ENCODE results near the gene ANXA11. TPM values are rescaled to one million over a fixed set of nuclear protein-coding genes. Genes with fewer than 3 reads are reported as not detected.
A peak's percentile ranks its signal among the peaks of the same experiment; 100 is the strongest.

ANXA11 gene
- total RNA-seq, 1 experiment from 2014 or later = 241 TPM

DNA sequence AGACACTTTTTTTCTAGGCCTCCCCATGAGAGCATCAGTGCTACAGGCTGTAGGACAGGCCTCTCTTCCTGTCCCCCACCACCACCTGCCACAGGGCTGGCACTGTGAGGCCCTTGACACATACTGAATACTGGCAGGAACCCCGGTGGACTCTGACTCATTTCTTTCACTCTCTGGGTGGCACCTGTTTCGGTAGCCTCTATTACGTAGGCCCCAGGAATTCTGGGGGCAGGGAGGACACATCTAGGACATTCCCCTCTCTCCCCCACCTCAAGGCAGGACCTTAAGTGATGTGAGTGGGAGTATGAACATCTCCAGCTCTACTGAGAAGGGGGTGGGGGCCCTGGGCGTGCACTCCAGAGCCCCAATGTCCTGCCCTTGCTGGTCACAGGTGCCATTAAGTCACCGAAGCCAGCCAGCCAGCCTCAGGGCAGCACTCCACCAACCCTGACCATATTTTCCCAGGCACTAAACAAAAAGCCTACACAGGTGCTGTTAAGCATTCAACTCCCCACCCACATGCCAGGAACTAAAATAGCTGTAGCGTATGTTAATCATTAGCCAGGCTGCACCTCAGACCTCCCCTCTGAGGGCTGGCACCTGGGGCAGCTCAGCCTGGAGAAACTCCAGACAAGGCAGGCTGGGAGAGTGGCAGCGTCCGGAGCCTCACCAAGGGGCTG lies 8.9 kb downstream of the ANXA11 start:
- Histone ChIP-seq H3K4me3 (ENCODE audit: low read depth in 2 of 2, low read length in 2 of 2) (no peak overlapping the region), H3K4me1 (ENCODE audit: control insufficient read depth, insufficient read depth, low read length) (peaks cover 38% of the 10 kb centered on the region)
- ATAC-seq = no peak; the same call in 1 of the 2 replicates

DNA sequence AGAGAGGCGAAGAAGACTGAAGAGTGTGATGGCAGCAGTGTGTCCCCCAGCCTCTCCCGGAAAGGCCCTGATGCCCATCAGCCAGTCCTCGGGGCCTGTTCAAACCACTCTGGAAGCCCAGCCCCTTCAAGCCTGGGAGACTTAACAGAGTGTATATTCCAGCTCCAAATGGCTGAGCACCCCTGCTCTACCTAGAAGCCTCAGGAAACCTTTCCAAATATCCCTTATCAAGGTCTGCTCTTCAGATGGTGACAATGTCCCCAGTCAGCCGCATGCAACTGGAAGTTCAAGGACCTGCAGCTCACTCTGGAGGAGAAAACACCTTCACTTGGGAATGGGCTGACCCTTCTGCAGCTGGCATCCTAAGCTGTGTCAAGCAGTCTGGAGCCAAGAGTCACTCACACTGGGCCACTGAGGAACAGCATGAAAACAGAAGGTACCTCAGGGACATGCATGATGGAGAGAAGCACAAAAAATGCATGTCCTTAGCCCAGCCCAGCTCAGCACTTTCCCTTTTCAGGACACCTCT lies 10.2 kb downstream of the ANXA11 start:
- H3K4me1 ChIP-seq (ENCODE audit: control insufficient read depth, insufficient read depth, low read length) = peaks cover 32% of the 10 kb centered on the region
- ATAC-seq = peak; percentile 31
- no peak overlapping the region for H3K4me3 ChIP-seq (ENCODE audit: low read depth in 2 of 2, low read length in 2 of 2)
- no peak for TF ChIP-seq POLR2AphosphoS5 (IDR thresholded peaks at IDR 0.05; ENCODE audit: low read depth, low read length)
- TF ChIP-seq, protein P1, sequence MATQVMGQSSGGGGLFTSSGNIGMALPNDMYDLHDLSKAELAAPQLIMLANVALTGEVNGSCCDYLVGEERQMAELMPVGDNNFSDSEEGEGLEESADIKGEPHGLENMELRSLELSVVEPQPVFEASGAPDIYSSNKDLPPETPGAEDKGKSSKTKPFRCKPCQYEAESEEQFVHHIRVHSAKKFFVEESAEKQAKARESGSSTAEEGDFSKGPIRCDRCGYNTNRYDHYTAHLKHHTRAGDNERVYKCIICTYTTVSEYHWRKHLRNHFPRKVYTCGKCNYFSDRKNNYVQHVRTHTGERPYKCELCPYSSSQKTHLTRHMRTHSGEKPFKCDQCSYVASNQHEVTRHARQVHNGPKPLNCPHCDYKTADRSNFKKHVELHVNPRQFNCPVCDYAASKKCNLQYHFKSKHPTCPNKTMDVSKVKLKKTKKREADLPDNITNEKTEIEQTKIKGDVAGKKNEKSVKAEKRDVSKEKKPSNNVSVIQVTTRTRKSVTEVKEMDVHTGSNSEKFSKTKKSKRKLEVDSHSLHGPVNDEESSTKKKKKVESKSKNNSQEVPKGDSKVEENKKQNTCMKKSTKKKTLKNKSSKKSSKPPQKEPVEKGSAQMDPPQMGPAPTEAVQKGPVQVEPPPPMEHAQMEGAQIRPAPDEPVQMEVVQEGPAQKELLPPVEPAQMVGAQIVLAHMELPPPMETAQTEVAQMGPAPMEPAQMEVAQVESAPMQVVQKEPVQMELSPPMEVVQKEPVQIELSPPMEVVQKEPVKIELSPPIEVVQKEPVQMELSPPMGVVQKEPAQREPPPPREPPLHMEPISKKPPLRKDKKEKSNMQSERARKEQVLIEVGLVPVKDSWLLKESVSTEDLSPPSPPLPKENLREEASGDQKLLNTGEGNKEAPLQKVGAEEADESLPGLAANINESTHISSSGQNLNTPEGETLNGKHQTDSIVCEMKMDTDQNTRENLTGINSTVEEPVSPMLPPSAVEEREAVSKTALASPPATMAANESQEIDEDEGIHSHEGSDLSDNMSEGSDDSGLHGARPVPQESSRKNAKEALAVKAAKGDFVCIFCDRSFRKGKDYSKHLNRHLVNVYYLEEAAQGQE (IDR thresholded peaks at IDR 0.05; ENCODE audit: insufficient read depth in 1 of 2, low read depth in 2 of 2, low read length in 1 of 2) = no peak
- no peak for TF ChIP-seq TCF7L2 (IDR thresholded peaks at IDR 0.05; ENCODE audit: low read depth, low read length)
- TF ChIP-seq SIN3A (IDR thresholded peaks at IDR 0.05; ENCODE audit: borderline replicate concordance, insufficient read depth, low read depth, low read length) = no peak
- TF ChIP-seq, protein P2, sequence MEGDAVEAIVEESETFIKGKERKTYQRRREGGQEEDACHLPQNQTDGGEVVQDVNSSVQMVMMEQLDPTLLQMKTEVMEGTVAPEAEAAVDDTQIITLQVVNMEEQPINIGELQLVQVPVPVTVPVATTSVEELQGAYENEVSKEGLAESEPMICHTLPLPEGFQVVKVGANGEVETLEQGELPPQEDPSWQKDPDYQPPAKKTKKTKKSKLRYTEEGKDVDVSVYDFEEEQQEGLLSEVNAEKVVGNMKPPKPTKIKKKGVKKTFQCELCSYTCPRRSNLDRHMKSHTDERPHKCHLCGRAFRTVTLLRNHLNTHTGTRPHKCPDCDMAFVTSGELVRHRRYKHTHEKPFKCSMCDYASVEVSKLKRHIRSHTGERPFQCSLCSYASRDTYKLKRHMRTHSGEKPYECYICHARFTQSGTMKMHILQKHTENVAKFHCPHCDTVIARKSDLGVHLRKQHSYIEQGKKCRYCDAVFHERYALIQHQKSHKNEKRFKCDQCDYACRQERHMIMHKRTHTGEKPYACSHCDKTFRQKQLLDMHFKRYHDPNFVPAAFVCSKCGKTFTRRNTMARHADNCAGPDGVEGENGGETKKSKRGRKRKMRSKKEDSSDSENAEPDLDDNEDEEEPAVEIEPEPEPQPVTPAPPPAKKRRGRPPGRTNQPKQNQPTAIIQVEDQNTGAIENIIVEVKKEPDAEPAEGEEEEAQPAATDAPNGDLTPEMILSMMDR (IDR thresholded peaks at IDR 0.05) = no peak
- in situ Hi-C loops (cut with HindIII; ENCODE audit: low pct_unique_long_range_greater_than_20kb, low sequenced_read_pairs) = no loop called here
- no TSS peak for BruUV-seq (replicated peaks)
- no peak for DNase-seq (ENCODE audit: low read depth, low spot score)
- no peaks in the 10 kb centered on the region for H3K36me3 ChIP-seq (ENCODE audit: control insufficient read depth, insufficient read depth, low read length)
- no peaks in the 10 kb centered on the region for H3K27me3 ChIP-seq (ENCODE audit: control insufficient read depth, insufficient read depth, low read length)
- CTCF ChIA-PET = no interaction called here
- H3K9me3 ChIP-seq (ENCODE audit: control insufficient read depth, insufficient read depth, low read depth, low read length) = peaks cover 3% of the 10 kb centered on the region; the same call in 1 of the 2 replicates
- no peak overlapping the region for H3K27ac ChIP-seq (ENCODE audit: low read length)
- POLR2A ChIA-PET = no interaction called here
- intact Hi-C loops (cut with micrococcal nuclease; ENCODE audit: unreplicated experiment) = no loop called here

More for the DNA sequence above, 8.9 kb downstream of the ANXA11 start:
- CTCF ChIA-PET = no interaction called here
- Histone ChIP-seq H3K36me3 (ENCODE audit: control insufficient read depth, insufficient read depth, low read length) (no peaks in the 10 kb centered on the region), H3K27ac (ENCODE audit: low read length) (no peak overlapping the region), H3K9me3 (ENCODE audit: control insufficient read depth, insufficient read depth, low read depth, low read length) (peaks cover 3% of the 10 kb centered on the region; the same call in 1 of the 2 replicates), H3K27me3 (ENCODE audit: control insufficient read depth, insufficient read depth, low read length) (no peaks in the 10 kb centered on the region)
- in situ Hi-C loops (cut with HindIII; ENCODE audit: low pct_unique_long_range_greater_than_20kb, low sequenced_read_pairs) = no loop called here
- DNase-seq (ENCODE audit: low read depth, low spot score) = no peak
- BruUV-seq (replicated peaks) = no TSS peak
- POLR2A ChIA-PET = no interaction called here
- TF ChIP-seq TCF7L2 (IDR thresholded peaks at IDR 0.05; ENCODE audit: low read depth, low read length) = no peak
- TF ChIP-seq POLR2AphosphoS5 (IDR thresholded peaks at IDR 0.05; ENCODE audit: low read depth, low read length) = no peak
- TF ChIP-seq, protein P2 (IDR thresholded peaks at IDR 0.05) = no peak
- TF ChIP-seq, protein P1 (IDR thresholded peaks at IDR 0.05; ENCODE audit: insufficient read depth in 1 of 2, low read depth in 2 of 2, low read length in 1 of 2) = no peak
- TF ChIP-seq SIN3A (IDR thresholded peaks at IDR 0.05; ENCODE audit: borderline replicate concordance, insufficient read depth, low read depth, low read length) = no peak
- intact Hi-C loops (cut with micrococcal nuclease; ENCODE audit: unreplicated experiment) = no loop called here
